Endometrial microvascular endothelial cells (primary cell): ENCODE results near the gene DBH. TPM values are rescaled to one million over a fixed set of nuclear protein-coding genes. Genes with fewer than 3 reads are reported as not detected.

ENCODE experiments used
- in situ Hi-C: cut with HindIII; loops from 2 replicates; pipeline ENCODE4 v1.10.0; 2017; ENCODE audit warnings: low sequenced_read_pairs, low pct_unique_long_range_greater_than_20kb; ENCODE audit errors: inconsistent ontology term
- total RNA-seq: library from RNA; depleted of rRNA; stranded (reverse); fragments of >200 nt; gene quantifications from one replicate; pipeline ENCODE4 v1.2.3, GENCODE V29; 2015; ENCODE audit errors: inconsistent ontology term

Gene DBH
- total RNA-seq, 1 donor from 2014 or later = not detected

DNA sequence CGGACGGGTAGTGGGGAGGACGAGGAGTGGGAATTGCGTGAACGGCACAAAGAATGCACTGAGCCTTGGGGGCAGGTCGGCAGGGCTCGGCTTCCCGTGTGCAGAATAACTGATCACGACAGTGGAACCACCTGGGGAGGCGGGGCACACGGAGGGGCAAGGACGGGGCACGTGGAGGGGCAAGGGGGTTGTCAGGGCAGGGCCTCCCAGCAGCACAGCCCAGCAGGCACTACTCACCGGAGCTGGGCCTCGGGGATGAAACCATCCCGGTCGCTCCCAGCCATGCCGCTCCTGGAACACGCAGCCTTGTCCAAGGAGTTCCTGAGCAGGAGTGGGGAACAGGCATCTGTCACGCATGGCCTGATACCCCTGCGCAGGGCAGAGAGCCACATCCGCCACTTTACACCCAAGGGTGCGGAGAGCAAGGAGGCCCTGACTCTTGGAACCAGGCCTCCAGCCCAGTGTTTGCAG lies 68.6 kb downstream of the DBH start:
- in situ Hi-C loops = no loop called here

DNA sequence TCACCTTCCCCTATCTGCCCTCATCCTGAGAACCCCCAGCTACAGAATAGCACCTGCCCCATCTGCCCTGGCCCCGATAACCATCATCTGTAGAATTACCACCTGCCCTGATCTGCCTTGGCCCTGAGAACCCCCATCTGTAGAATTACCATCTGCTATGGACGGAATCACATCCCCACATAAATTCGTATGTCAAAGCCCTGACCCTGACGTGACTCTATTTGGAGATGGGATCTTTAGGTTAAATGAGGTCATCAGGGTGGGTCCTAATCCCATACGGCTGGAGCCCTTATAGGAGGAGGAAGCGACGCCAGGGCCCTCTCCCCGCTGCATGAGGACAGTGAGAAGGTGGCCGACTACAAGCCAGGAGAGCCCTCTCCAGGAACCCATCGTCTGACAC lies 69.4 kb downstream of the DBH start:
- in situ Hi-C loops = no loop called here

DNA sequence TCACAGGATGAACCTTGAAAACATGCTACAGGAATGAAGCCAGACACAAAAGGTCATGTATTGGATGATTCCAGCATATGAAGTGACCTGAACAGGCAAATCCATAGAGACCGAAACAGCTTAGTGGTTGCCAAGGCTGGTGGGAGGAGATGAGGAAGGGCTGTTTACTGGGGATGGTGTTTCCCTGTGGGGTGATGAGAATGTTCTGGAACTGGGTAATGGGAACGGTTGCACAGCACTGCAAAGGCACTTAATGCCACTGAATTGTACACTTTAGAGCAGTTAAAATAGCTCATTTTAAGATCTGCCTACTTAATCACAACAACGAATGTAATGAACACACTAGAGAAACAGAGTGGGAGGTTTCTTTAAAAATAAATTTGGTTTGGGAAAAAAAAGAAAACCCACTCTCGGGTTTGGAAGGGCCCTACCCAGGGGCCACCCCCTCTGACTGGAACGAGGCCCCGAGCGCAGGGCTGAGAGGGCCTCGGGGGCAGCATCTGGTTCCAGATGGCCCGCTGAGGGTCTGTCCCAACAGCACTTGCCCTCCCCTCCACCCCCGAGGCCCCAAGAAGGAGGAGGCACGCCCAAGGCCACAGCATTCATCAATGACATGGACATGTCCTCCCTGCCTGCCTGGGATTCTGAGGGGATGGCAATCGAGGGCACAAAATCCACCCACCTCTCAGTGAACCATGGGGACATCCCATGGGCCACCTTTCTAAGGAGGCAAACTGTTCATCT lies 70.3 kb downstream of the DBH start:
- in situ Hi-C loops = no loop called here

DNA sequence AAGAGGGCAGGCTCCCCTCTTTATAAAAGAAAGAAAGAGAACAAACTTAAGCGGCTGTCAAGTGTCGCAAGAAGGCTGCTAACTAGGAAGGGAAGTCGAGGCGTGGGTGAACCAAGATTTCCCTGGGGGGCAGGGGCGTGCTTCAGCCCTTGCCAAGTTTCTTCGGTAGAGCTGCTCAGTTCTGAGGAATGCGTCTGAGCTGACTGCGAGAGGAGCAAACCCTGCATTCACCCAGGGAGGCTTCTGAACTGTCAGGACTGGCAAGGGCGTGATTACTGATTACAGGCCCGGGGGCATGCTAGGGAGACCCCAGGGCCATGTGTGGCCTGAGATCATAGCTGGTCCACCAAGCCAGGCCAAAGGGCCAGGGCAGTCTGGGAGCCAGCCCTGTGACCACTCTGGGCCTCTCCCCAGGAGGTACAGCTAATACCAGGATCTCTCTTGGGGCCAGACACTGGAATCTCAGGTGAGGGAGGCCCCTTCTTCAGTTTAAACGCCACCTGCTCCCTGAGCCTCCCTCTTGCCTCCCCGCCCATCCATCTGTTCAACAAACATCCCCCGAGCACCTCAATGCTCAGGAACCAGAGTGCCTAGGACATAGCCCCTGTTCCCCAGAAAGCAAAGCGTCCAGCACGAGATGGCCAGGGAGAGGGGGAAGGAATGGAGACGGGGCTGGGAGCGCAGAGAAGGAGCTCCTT lies 71.1 kb downstream of the DBH start:
- in situ Hi-C loops = no loop called here

DNA sequence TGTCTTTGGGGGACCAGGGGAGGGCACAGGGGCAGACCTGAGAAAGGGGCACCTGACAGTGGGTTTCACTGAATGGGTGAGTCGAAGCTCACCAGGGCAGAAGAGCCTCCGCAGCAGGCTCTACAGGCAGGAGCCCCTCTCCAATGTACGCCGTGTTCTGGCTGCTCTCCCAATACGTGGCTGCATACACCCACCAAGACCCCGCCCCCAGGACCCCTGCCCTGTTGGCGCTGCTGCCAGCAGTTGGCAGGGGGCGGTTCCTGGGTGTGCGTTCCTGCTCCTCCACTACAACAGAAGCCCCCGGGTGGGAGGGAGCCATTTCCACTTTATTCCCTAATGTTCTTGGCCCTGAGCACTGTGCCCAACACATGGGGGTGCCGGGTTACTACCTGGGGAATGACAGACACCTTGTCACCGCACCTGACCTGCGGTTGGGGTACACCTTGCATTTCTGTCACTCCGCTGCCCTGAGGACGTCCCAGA lies 71.6 kb downstream of the DBH start:
- in situ Hi-C loops = no loop called here

DNA sequence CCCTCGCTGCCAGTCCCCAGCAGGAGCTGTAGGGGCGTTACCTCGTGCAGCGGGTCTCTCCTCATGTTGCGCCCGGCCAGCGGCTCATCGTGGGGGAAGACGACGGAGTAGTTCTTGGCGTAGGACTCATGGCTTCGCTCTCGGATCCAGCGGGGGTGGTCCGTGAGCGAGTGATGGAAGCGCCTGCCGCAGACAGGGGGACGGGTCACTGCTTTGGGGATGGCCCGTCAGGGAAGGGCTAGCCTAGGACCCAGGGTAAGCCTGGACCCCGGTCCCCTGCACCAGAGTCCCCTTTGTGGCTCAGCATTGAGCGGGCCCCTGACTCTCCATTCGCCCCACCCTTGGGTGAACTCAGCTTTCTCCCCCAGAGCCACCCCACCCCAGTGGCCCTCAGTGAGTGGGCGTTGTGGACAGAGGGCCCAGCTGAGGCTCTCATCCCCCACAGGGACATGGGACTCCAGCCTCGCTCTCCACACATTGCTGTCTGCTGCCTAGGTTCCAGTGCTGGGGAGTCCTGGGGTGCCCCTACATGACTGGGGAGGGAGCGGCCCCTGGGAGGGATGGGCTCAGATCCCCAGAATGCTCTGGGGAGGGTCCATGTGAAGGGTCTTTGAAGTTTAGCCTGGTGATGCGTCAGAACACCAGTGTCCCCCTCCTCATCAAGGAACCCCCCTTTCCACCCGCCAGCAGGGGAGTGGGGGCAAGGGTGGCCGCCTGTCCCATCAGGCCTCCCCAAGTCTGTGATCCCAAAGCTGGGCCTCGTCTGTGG lies 72.3 kb downstream of the DBH start:
- in situ Hi-C loops = no loop called here

Other genes with a start within 250 kb of the DBH start
- 18.7 TPM for gene REXO4, start 218.4 kb upstream of the DBH start, total RNA-seq
- gene ADAMTS13, start 214.0 kb upstream of the DBH start, total RNA-seq = 1.8 TPM
- gene CACFD1, start 176.4 kb upstream of the DBH start, total RNA-seq = 2.8 TPM
- gene SLC2A6, start 157.3 kb upstream of the DBH start, total RNA-seq = 45.3 TPM
- not detected for gene MYMK, start 111.4 kb upstream of the DBH start, total RNA-seq
- gene ADAMTSL2, start 101.7 kb upstream of the DBH start, total RNA-seq = not detected
- gene FAM163B, start 27.0 kb upstream of the DBH start, total RNA-seq = not detected
- gene SARDH, start 102.0 kb downstream of the DBH start, total RNA-seq = not detected